ENCODE results near the gene ARSG. TPM values are rescaled to one million over a fixed set of nuclear protein-coding genes. Genes with fewer than 3 reads are reported as not detected.
"Not testable (repeated sequence)": the region's sequence is repeated elsewhere in the genome, so short reads cannot be mapped to it uniquely, and the experiment has no call there.

The ARSG gene
- polyA plus RNA-seq, 2 of the 4 experiments (the other 2 are of a cell fraction) = 0.57 to 1.7 TPM

- H3K9me3 ChIP-seq; H3K27ac ChIP-seq; FAIRE-seq; H3K4me2 ChIP-seq; POLR2A ChIA-PET; H3K4me3 ChIP-seq; DNase-seq (ENCODE audit: low read depth in 1 of 2, low spot score in 1 of 2); ATAC-seq: not testable (repeated sequence)
- CTCF ChIA-PET = interaction anchor here (0.6 to 3.0 kb wide), 5 partner anchors 9 to 450 kb away, joined by 3 to 13 read pairs (median 5); no protein-coding TSS in a partner anchor
- peaks cover 17% of the 10 kb centered on the region; the same call in 2 of the 3 replicates for H3K4me1 ChIP-seq
- WGBS (ENCODE audit: missing lambda C conversion rate) = 89% methylated on average over 13 of the region's 28 CpGs
Observed at GRCh38 chr17:68309066-68309670, 17.9 kb downstream of the ARSG start.

GRCh38 chr17:68310152-68310551, 18.9 kb downstream of the ARSG start:
- FAIRE-seq (no peak), ATAC-seq (peak; percentile 40 to 59; a peak in 3 of 6 replicates), DNase-seq (ENCODE audit: low read depth in 1 of 2, low spot score in 1 of 2) (no peak)
- Histone ChIP-seq H3K4me3 (no peak overlapping the region), H3K27ac (no peak overlapping the region), H3K4me2 (no peak overlapping the region), H3K9me3 (no peaks in the 10 kb centered on the region), H3K4me1 (peaks cover 13% of the 10 kb centered on the region; the same call in 2 of the 3 replicates)
- ChIA-PET CTCF (interaction anchor here (0.6 to 3.0 kb wide), 5 partner anchors 10 to 126 kb away, joined by 3 to 13 read pairs (median 5); no protein-coding TSS in a partner anchor), POLR2A (no interaction called here)
- TF ChIP-seq HEYL (CRISPR knock-in tag; IDR thresholded peaks at IDR 0.05) (no peak), FOXS1 (CRISPR knock-in tag; IDR thresholded peaks at IDR 0.05) (no peak), RAD21 (conservative IDR thresholded peaks at IDR 0.05 in 1 of 2, IDR thresholded peaks at IDR 0.05 in 1 of 2) (no peak), MYC (IDR thresholded peaks at IDR 0.05; ENCODE audit: borderline replicate concordance, low read length) (no peak), BHLHE40 (IDR thresholded peaks at IDR 0.05; ENCODE audit: low read depth, low read length) (no peak), SREBF2 (IDR thresholded peaks at IDR 0.05) (no peak), CHD2 (IDR thresholded peaks at IDR 0.05; ENCODE audit: low read length, partially characterized antibody) (no peak)
- WGBS (ENCODE audit: missing lambda C conversion rate) = 62% methylated on average over 8 of the region's 8 CpGs

GRCh38 chr17:68314916-68315535, 23.7 kb downstream of the ARSG start:
- Histone ChIP-seq H3K27ac (no peak overlapping the region), H3K9me3 (no peaks in the 10 kb centered on the region), H3K4me2 (no peak overlapping the region), H3K4me3 (no peak overlapping the region), H3K4me1 (peaks cover 21% of the 10 kb centered on the region)
- ATAC-seq (no peak), DNase-seq (ENCODE audit: low read depth in 1 of 2, low spot score in 1 of 2) (no peak), FAIRE-seq (no peak)
- WGBS (ENCODE audit: missing lambda C conversion rate) = 89% methylated on average over 8 of the region's 8 CpGs
- TF ChIP-seq TFCP2L1 (CRISPR knock-in tag; IDR thresholded peaks at IDR 0.05) = no peak
- no peak for TF ChIP-seq USF2 (IDR thresholded peaks at IDR 0.05)
- no peak for TF ChIP-seq PBX3 (IDR thresholded peaks at IDR 0.05)
- TF ChIP-seq CBX2 (IDR thresholded peaks at IDR 0.05; ENCODE audit: borderline replicate concordance, low read depth) = no peak
- no peak for TF ChIP-seq REST (IDR thresholded peaks at IDR 0.05)
- TF ChIP-seq FOSL2 (IDR thresholded peaks at IDR 0.05) = no peak
- TF ChIP-seq FOSL2 (CRISPR knock-in tag; IDR thresholded peaks at IDR 0.05) = no peak
- no peak for TF ChIP-seq ZFP36 (IDR thresholded peaks at IDR 0.05; ENCODE audit: borderline replicate concordance, partially characterized antibody)
- no peak for TF ChIP-seq EHMT2 (IDR thresholded peaks at IDR 0.05; ENCODE audit: low read depth)
- no peak for TF ChIP-seq POLR2A (IDR thresholded peaks at IDR 0.05; ENCODE audit: low read length)
- TF ChIP-seq SREBF2 (IDR thresholded peaks at IDR 0.05) = no peak
- TF ChIP-seq HES2 (IDR thresholded peaks at IDR 0.05) = no peak
- no peak for TF ChIP-seq E2F6 (IDR thresholded peaks at IDR 0.05; ENCODE audit: borderline replicate concordance, low read depth)
- ChIA-PET CTCF (interaction anchor here (0.8 to 1.4 kb wide), 2 partner anchors 18 to 84 kb away, joined by 3 to 6 read pairs; no protein-coding TSS in a partner anchor), POLR2A (interaction anchor here (1.5 kb wide), 1 partner anchor 23 kb away, joined by 3 read pairs; no protein-coding TSS in a partner anchor)
